ENCODE results near the gene IQGAP3. TPM values are rescaled to one million over a fixed set of nuclear protein-coding genes. Genes with fewer than 3 reads are reported as not detected.

The IQGAP3 gene
- total RNA-seq, 4 donors from 2014 or later: 0.21 to 2.4 (median 0.97) TPM

GRCh38 chr1:156490401-156491032 lies 81.8 kb downstream of the IQGAP3 start:
- peak overlapping the region; percentile 10 to 33 (median 20) for H3K4me3 ChIP-seq
- no peaks in the 10 kb centered on the region for H3K9me3 ChIP-seq
- DNase-seq (ENCODE audit: low spot score in 2 of 2): no peak
- no peaks in the 10 kb centered on the region for H3K27me3 ChIP-seq
- TF ChIP-seq POLR2A (IDR thresholded peaks at IDR 0.05) (no peak), CTCF (IDR thresholded peaks at IDR 0.05) (peak in 3 of 5 experiments; percentile 12 to 56 (median 43))
- no peaks in the 10 kb centered on the region for H3K36me3 ChIP-seq
- WGBS, 2 donors: 9% methylated on average over 8 to 10 of the region's 10 CpGs
- peaks cover 2 to 99% (median 87%) of the 10 kb centered on the region in 4 donors for H3K4me1 ChIP-seq
- H3K27ac ChIP-seq: peak overlapping the region; percentile 68 to 84 (median 79)

GRCh38 chr1:156489935-156490293 lies 82.5 kb downstream of the IQGAP3 start:
- Histone ChIP-seq H3K27ac (peak overlapping the region; percentile 68 to 84 (median 79)), H3K27me3 (no peaks in the 10 kb centered on the region), H3K9me3 (no peaks in the 10 kb centered on the region), H3K4me3 (peak overlapping the region in 3 of 4 donors; percentile 10 to 33 (median 27)), H3K4me1 (peaks cover 2 to 99% (median 87%) of the 10 kb centered on the region in 4 donors), H3K36me3 (no peaks in the 10 kb centered on the region)
- DNase-seq (ENCODE audit: low spot score in 2 of 2): no peak
- TF ChIP-seq CTCF (IDR thresholded peaks at IDR 0.05) (no peak), POLR2A (IDR thresholded peaks at IDR 0.05) (no peak), EP300 (IDR thresholded peaks at IDR 0.05) (no peak)
- WGBS, 2 donors: 19 to 27% methylated on average over 7 of the region's 7 CpGs

- peaks cover 2 to 99% (median 84%) of the 10 kb centered on the region in 4 donors for H3K4me1 ChIP-seq
- H3K27ac ChIP-seq: peak overlapping the region; percentile 68 to 84 (median 79)
- H3K36me3 ChIP-seq: no peaks in the 10 kb centered on the region
- H3K9me3 ChIP-seq: no peaks in the 10 kb centered on the region
- 29 to 31% methylated on average over 11 to 12 of the region's 12 CpGs for WGBS, 2 donors
- peak in 1 of 2 donors; percentile 2 for TF ChIP-seq EP300 (IDR thresholded peaks at IDR 0.05)
- TF ChIP-seq CTCF (IDR thresholded peaks at IDR 0.05): no peak
- no peaks in the 10 kb centered on the region for H3K27me3 ChIP-seq
- peak overlapping the region in 2 of 4 donors; percentile 10 to 33 for H3K4me3 ChIP-seq
- DNase-seq (ENCODE audit: low spot score in 2 of 2): no peak
Observed at GRCh38 chr1:156489166-156489934, 83.0 kb downstream of the IQGAP3 start.

GRCh38 chr1:156488566-156489165 lies 83.7 kb downstream of the IQGAP3 start:
- H3K27me3 ChIP-seq: no peaks in the 10 kb centered on the region
- peaks cover 2 to 99% (median 78%) of the 10 kb centered on the region in 4 donors for H3K4me1 ChIP-seq
- H3K27ac ChIP-seq: peak overlapping the region in 3 of 4 donors; percentile 68 to 84 (median 74)
- H3K9me3 ChIP-seq: no peaks in the 10 kb centered on the region
- H3K4me3 ChIP-seq: no peak overlapping the region
- no peak for TF ChIP-seq EP300 (IDR thresholded peaks at IDR 0.05)
- no peak for TF ChIP-seq POLR2A (IDR thresholded peaks at IDR 0.05)
- no peak for TF ChIP-seq CTCF (IDR thresholded peaks at IDR 0.05)
- no peak for DNase-seq (ENCODE audit: low spot score in 2 of 2)
- 51 to 75% methylated on average over 5 of the region's 5 CpGs for WGBS, 2 donors
- H3K36me3 ChIP-seq: peaks cover 0 to under 1% (median 0%) of the 10 kb centered on the region in 3 donors
